HS-5 (cell line): ENCODE measurements around the gene TMEM145.
"Not testable (repeated sequence)": the region's sequence is repeated elsewhere in the genome, so short reads cannot be mapped to it uniquely, and the experiment has no call there.

ENCODE experiments used
- DNase-seq: peaks from one replicate; pipeline ENCODE4 v3.0.0-alpha.2; 2012; ENCODE audit warnings: low read depth

TMEM145 gene

GRCh38 chr19:42313096-42313839 lies at the start of gene TMEM145:
Gene TMEM145, plus strand, starts transcription at chr19:42313309. Its CDS starts 68 bp downstream, at chr19:42313377.
- no peak for DNase-seq

- not testable (repeated sequence) for DNase-seq
Observed at GRCh38 chr19:42266105-42266504, 47.0 kb upstream of the TMEM145 start.

- DNase-seq = not testable (repeated sequence)
Observed at GRCh38 chr19:42266928-42267603, 46.0 kb upstream of the TMEM145 start.

- no peak for DNase-seq
Observed at GRCh38 chr19:42267644-42268141, 45.4 kb upstream of the TMEM145 start.

GRCh38 chr19:42268142-42268703 lies 44.9 kb upstream of the TMEM145 start:
- DNase-seq = peak; percentile 98

- DNase-seq = peak; percentile 100
Observed at GRCh38 chr19:42268704-42269477, 44.2 kb upstream of the TMEM145 start, which contains the start of gene CIC. Gene CIC, plus strand, starts transcription at chr19:42269252. Its CDS starts 2,532 bp downstream, at chr19:42271784.

GRCh38 chr19:42269478-42270345 lies 43.4 kb upstream of the TMEM145 start:
- DNase-seq = no peak

GRCh38 chr19:42270346-42271044 lies 42.6 kb upstream of the TMEM145 start:
- no peak for DNase-seq

- no peak for DNase-seq
Observed at GRCh38 chr19:42271045-42271419, 42.1 kb upstream of the TMEM145 start.

GRCh38 chr19:42271861-42272534 lies 41.1 kb upstream of the TMEM145 start:
- DNase-seq = no peak

- no peak for DNase-seq
Observed at GRCh38 chr19:42272535-42272897, 40.6 kb upstream of the TMEM145 start.

- DNase-seq = no peak
Observed at GRCh38 chr19:42272989-42273406, 40.1 kb upstream of the TMEM145 start.

- no peak for DNase-seq
Observed at GRCh38 chr19:42273407-42274064, 39.6 kb upstream of the TMEM145 start.

GRCh38 chr19:42274065-42274682 lies 38.9 kb upstream of the TMEM145 start:
- DNase-seq = no peak

- DNase-seq = no peak
Observed at GRCh38 chr19:42275103-42275502, 38.0 kb upstream of the TMEM145 start.

- no peak for DNase-seq
Observed at GRCh38 chr19:42275517-42275916, 37.6 kb upstream of the TMEM145 start.

- no peak for DNase-seq
Observed at GRCh38 chr19:42276284-42276683, 36.8 kb upstream of the TMEM145 start.

- DNase-seq = no peak
Observed at GRCh38 chr19:42276821-42277220, 36.3 kb upstream of the TMEM145 start.
